ENCODE data around the gene XRN2.

XRN2 gene

GRCh38 chr20:21433329-21433890 is 130.3 kb downstream of the XRN2 start:
- no peak for DNase-seq

GRCh38 chr20:21435576-21435975 is 132.4 kb downstream of the XRN2 start:
- no peak for DNase-seq

- DNase-seq: no peak
Measured at GRCh38 chr20:21436205-21436604, 133.1 kb downstream of the XRN2 start.

GRCh38 chr20:21437248-21437647 is 134.1 kb downstream of the XRN2 start:
- DNase-seq: no peak

- DNase-seq: no peak
Measured at GRCh38 chr20:21437816-21438215, 134.7 kb downstream of the XRN2 start.
